ENCODE measurements around the gene TTC12. TPM values are rescaled to one million over a fixed set of nuclear protein-coding genes. Genes with fewer than 3 reads are reported as not detected.

TTC12 gene
- 100 to 1,000 TPM in 1 of 2 donors, 10 to 100 TPM in 1; 22.3 to 134 TPM for total RNA-seq

GRCh38 chr11:113314389-113315301 lies at the start of gene TTC12:
TSS of gene TTC12 (plus strand) at chr11:113314583. CDS start at chr11:113316258, 1,675 bp downstream.
- ATAC-seq (peak; percentile 99), DNase-seq (peak; percentile 95 to 97 (median 96))
- Histone ChIP-seq H3K4me3 (peak within 1 kb of the TSS; percentile 45 to 82), H3K27ac (peak within 1 kb of the TSS; percentile 71 to 92 (median 86)), H3K4me1 (peaks cover 13% of the 10 kb centered on the region), H3K27me3 (no peaks in the 10 kb centered on the region), H3K36me3 (replicated peaks in 1 of 2; ENCODE audit: insufficient read depth in 1 of 2, low read depth in 2 of 2) (no peaks in the 10 kb centered on the region), H3K9me3 (no peaks in the 10 kb centered on the region)
- WGBS, 2 donors: 4 to 6% methylated on average over 26 to 55 of the region's 64 CpGs
- peak; percentile 16 to 66 (median 65) for TF ChIP-seq POLR2A (IDR thresholded peaks at IDR 0.05)
- TF ChIP-seq CTCF (IDR thresholded peaks at IDR 0.05): no peak
- intact Hi-C loops (cut with DNase I): no loop called here

- whole genome bisulfite sequencing, 2 donors: 35 to 67% methylated on average over 2 of the region's 2 CpGs
Observed at GRCh38 chr11:113265362-113265761, 49.0 kb upstream of the TTC12 start.

GRCh38 chr11:113267493-113267892 lies 46.9 kb upstream of the TTC12 start:
- H3K36me3 ChIP-seq (replicated peaks in 1 of 2; ENCODE audit: insufficient read depth in 1 of 2, low read depth in 2 of 2): no peaks in the 10 kb centered on the region
- TF ChIP-seq POLR2A (IDR thresholded peaks at IDR 0.05) (no peak), CTCF (IDR thresholded peaks at IDR 0.05) (no peak)
- DNase-seq: no peak
- no peak overlapping the region for H3K4me3 ChIP-seq
- no peaks in the 10 kb centered on the region for H3K4me1 ChIP-seq
- no peaks in the 10 kb centered on the region for H3K9me3 ChIP-seq
- ATAC-seq: no peak
- intact Hi-C loops (cut with DNase I): no loop called here
- H3K27ac ChIP-seq: no peak overlapping the region
- no peaks in the 10 kb centered on the region for H3K27me3 ChIP-seq
- WGBS, 2 donors: 79 to 87% methylated on average over 7 of the region's 7 CpGs

More at GRCh38 chr11:113265362-113265761, 49.0 kb upstream of the TTC12 start:
- intact Hi-C loops (cut with DNase I): no loop called here
- H3K9me3 ChIP-seq: no peaks in the 10 kb centered on the region
- no peaks in the 10 kb centered on the region for H3K27me3 ChIP-seq
- no peaks in the 10 kb centered on the region for H3K4me1 ChIP-seq
- ATAC-seq (no peak), DNase-seq (no peak)
- TF ChIP-seq CTCF (IDR thresholded peaks at IDR 0.05) (no peak), POLR2A (IDR thresholded peaks at IDR 0.05) (no peak)
- no peaks in the 10 kb centered on the region for H3K36me3 ChIP-seq (replicated peaks in 1 of 2; ENCODE audit: insufficient read depth in 1 of 2, low read depth in 2 of 2)
- H3K4me3 ChIP-seq: no peak overlapping the region
- no peak overlapping the region for H3K27ac ChIP-seq

- H3K27me3 ChIP-seq: no peaks in the 10 kb centered on the region
- 96 to 100% methylated on average over 2 of the region's 2 CpGs for WGBS, 2 donors
- H3K9me3 ChIP-seq: no peaks in the 10 kb centered on the region
- intact Hi-C loops (cut with DNase I): no loop called here
- TF ChIP-seq POLR2A (IDR thresholded peaks at IDR 0.05) (no peak), CTCF (IDR thresholded peaks at IDR 0.05) (no peak)
- H3K27ac ChIP-seq: no peak overlapping the region
- H3K4me1 ChIP-seq: no peaks in the 10 kb centered on the region
- no peaks in the 10 kb centered on the region for H3K36me3 ChIP-seq (replicated peaks in 1 of 2; ENCODE audit: insufficient read depth in 1 of 2, low read depth in 2 of 2)
- H3K4me3 ChIP-seq: no peak overlapping the region
- DNase-seq (no peak), ATAC-seq (no peak)
Observed at GRCh38 chr11:113269096-113269495, 45.3 kb upstream of the TTC12 start.

Measured in body of pancreas (tissue), 4 donors.